Measurements from ENCODE around the gene YTHDF1. TPM values are rescaled to one million over a fixed set of nuclear protein-coding genes. Genes with fewer than 3 reads are reported as not detected.

YTHDF1 gene
- total and polyA plus RNA-seq, 8 donors = 11.1 to 24.0 (median 15.9) TPM

DNA sequence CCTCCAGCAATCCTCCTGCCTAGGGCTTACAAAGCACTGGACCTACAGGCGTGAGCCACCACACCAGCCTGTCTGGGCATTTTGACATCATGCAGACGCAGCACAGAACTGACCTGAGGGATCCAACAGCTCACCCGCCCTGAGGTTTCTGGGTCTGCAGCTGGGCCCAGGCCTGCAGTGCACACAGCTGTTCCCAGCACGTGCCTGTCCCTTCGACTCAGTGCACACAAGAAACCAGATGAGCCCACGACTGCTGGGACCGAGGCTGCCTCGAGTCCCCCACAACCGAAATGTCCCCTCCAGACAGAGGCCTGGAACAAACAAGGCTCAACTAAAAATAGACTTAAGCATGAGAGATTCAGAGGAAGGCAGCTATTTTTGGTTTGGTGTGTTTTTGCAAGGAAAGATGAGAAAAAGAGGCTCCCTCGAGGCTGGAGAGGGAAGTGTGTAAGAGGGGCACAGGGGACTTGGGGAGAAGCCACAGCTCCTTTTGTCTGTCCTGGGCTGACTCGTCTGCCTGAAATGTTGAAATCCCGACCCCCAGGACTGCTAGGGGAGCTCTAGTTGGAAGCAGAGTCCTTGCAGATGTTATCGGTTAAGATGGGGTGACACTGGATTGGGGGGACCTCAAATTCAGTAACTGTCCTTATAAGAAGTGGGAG lies 66.3 kb downstream of the YTHDF1 start:
- FAIRE-seq (no peak), DNase-seq (no peak), ATAC-seq (no peak)
- Histone ChIP-seq H3K27me3 (peaks cover 0 to 28% (median 5%) of the 10 kb centered on the region in 4 donors), H3K4me3 (no peak overlapping the region), H3K9me3 (no peaks in the 10 kb centered on the region), H3K36me3 (no peaks in the 10 kb centered on the region), H3K4me1 (no peaks in the 10 kb centered on the region), H3K27ac (no peak overlapping the region)
- TF ChIP-seq, protein P1, sequence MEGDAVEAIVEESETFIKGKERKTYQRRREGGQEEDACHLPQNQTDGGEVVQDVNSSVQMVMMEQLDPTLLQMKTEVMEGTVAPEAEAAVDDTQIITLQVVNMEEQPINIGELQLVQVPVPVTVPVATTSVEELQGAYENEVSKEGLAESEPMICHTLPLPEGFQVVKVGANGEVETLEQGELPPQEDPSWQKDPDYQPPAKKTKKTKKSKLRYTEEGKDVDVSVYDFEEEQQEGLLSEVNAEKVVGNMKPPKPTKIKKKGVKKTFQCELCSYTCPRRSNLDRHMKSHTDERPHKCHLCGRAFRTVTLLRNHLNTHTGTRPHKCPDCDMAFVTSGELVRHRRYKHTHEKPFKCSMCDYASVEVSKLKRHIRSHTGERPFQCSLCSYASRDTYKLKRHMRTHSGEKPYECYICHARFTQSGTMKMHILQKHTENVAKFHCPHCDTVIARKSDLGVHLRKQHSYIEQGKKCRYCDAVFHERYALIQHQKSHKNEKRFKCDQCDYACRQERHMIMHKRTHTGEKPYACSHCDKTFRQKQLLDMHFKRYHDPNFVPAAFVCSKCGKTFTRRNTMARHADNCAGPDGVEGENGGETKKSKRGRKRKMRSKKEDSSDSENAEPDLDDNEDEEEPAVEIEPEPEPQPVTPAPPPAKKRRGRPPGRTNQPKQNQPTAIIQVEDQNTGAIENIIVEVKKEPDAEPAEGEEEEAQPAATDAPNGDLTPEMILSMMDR (IDR thresholded peaks at IDR 0.05) = no peak
- intact Hi-C loops (cut with DNase I) = no loop called here
- 46 to 57% methylated on average over 13 of the region's 13 CpGs for WGBS, 2 donors

GRCh38 chr20:63148696-63149095 lies 67.2 kb downstream of the YTHDF1 start:
- DNase-seq = no peak

GRCh38 chr20:63147532-63147931 lies 68.4 kb downstream of the YTHDF1 start:
- Histone ChIP-seq H3K27me3 (peaks cover 0 to 22% (median 5%) of the 10 kb centered on the region in 4 donors), H3K36me3 (no peaks in the 10 kb centered on the region), H3K4me3 (no peak overlapping the region), H3K9me3 (no peaks in the 10 kb centered on the region), H3K4me1 (no peaks in the 10 kb centered on the region), H3K27ac (no peak overlapping the region)
- no peak for FAIRE-seq
- WGBS, 2 donors = 41 to 51% methylated on average over 2 of the region's 2 CpGs
- TF ChIP-seq, protein P1 (IDR thresholded peaks at IDR 0.05) = no peak
- no peak for DNase-seq
- no peak for ATAC-seq
- intact Hi-C loops (cut with DNase I) = no loop called here

More at GRCh38 chr20:63148696-63149095, 67.2 kb downstream of the YTHDF1 start:
- TF ChIP-seq, protein P1 (IDR thresholded peaks at IDR 0.05) = no peak
- H3K9me3 ChIP-seq = no peaks in the 10 kb centered on the region
- H3K4me1 ChIP-seq = no peaks in the 10 kb centered on the region
- intact Hi-C loops (cut with DNase I) = no loop called here
- no peak overlapping the region for H3K4me3 ChIP-seq
- 62 to 70% methylated on average over 11 of the region's 11 CpGs for WGBS, 2 donors
- no peaks in the 10 kb centered on the region for H3K36me3 ChIP-seq
- no peak for ATAC-seq
- no peak overlapping the region for H3K27ac ChIP-seq
- FAIRE-seq = no peak
- peaks cover 0 to 28% (median 5%) of the 10 kb centered on the region in 4 donors for H3K27me3 ChIP-seq

Small RNA genes lying within 50 kb of the gene (microRNA-seq; reads per million reads assigned to microRNA genes)
- gene MIR124-3 = 0 reads per million in 2 donors
- gene MIR3196 = 0 to 0.39 reads per million in 2 donors

Other genes starting within 250 kb of the YTHDF1 start
- not detected for gene BHLHE23, start 209.2 kb downstream of the YTHDF1 start, total RNA-seq
- gene BHLHE23, start 209.2 kb downstream of the YTHDF1 start, polyA plus RNA-seq = not detected
- not detected for gene BIRC7, start 19.8 kb upstream of the YTHDF1 start, total RNA-seq
- under 1 TPM in 1 of 2 donors, not detected in 1; 0.09 TPM for gene BIRC7, start 19.8 kb upstream of the YTHDF1 start, polyA plus RNA-seq
- not detected for gene NKAIN4, start 38.3 kb upstream of the YTHDF1 start, total RNA-seq
- under 1 TPM in 1 of 2 donors, not detected in 1; 0.14 TPM for gene NKAIN4, start 38.3 kb upstream of the YTHDF1 start, polyA plus RNA-seq
- 10 to 100 TPM; 34.0 to 56.7 (median 47.0) TPM for gene ARFGAP1, start 56.7 kb upstream of the YTHDF1 start, total RNA-seq
- gene ARFGAP1, start 56.7 kb upstream of the YTHDF1 start, polyA plus RNA-seq = 100 to 1,000 TPM; 176 to 251 TPM
- not detected for gene COL20A1, start 77.1 kb upstream of the YTHDF1 start, total RNA-seq
- under 1 TPM in 1 of 2 donors, not detected in 1; 0.05 TPM for gene COL20A1, start 77.1 kb upstream of the YTHDF1 start, polyA plus RNA-seq
- under 1 TPM in 1 of 6 donors, not detected in 5; 0.47 TPM for gene CHRNA4, start 145.2 kb upstream of the YTHDF1 start, total RNA-seq
- gene CHRNA4, start 145.2 kb upstream of the YTHDF1 start, polyA plus RNA-seq = under 1 TPM in 1 of 2 donors, not detected in 1; 0.02 TPM